ENCODE data around the gene CNOT2. TPM values are rescaled to one million over a fixed set of nuclear protein-coding genes. Genes with fewer than 3 reads are reported as not detected.

Gene CNOT2
- total and polyA plus RNA-seq, 3 donors from 2014 or later = 56.1 to 127 (median 99.1) TPM

GRCh38 chr12:70264067-70264867, 21.0 kb downstream of the CNOT2 start:
- Histone ChIP-seq H3K4me1 (no peaks in the 10 kb centered on the region), H3K27ac (no peak overlapping the region), H3K36me3 (ENCODE audit: low read depth, missing control alignments) (no peaks in the 10 kb centered on the region), H3K9me3 (no peaks in the 10 kb centered on the region), H3K4me3 (no peak overlapping the region), H3K27me3 (no peaks in the 10 kb centered on the region)
- TF ChIP-seq, protein P1, sequence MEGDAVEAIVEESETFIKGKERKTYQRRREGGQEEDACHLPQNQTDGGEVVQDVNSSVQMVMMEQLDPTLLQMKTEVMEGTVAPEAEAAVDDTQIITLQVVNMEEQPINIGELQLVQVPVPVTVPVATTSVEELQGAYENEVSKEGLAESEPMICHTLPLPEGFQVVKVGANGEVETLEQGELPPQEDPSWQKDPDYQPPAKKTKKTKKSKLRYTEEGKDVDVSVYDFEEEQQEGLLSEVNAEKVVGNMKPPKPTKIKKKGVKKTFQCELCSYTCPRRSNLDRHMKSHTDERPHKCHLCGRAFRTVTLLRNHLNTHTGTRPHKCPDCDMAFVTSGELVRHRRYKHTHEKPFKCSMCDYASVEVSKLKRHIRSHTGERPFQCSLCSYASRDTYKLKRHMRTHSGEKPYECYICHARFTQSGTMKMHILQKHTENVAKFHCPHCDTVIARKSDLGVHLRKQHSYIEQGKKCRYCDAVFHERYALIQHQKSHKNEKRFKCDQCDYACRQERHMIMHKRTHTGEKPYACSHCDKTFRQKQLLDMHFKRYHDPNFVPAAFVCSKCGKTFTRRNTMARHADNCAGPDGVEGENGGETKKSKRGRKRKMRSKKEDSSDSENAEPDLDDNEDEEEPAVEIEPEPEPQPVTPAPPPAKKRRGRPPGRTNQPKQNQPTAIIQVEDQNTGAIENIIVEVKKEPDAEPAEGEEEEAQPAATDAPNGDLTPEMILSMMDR (IDR thresholded peaks at IDR 0.05) = no peak
- TF ChIP-seq POLR2A (IDR thresholded peaks at IDR 0.05) = no peak
- WGBS, 2 donors = 89 to 90% methylated on average over 6 of the region's 6 CpGs
- no peak for DNase-seq
- intact Hi-C loops (cut with DNase I; ENCODE audit: low total_unique reads) = no loop called here

DNA sequence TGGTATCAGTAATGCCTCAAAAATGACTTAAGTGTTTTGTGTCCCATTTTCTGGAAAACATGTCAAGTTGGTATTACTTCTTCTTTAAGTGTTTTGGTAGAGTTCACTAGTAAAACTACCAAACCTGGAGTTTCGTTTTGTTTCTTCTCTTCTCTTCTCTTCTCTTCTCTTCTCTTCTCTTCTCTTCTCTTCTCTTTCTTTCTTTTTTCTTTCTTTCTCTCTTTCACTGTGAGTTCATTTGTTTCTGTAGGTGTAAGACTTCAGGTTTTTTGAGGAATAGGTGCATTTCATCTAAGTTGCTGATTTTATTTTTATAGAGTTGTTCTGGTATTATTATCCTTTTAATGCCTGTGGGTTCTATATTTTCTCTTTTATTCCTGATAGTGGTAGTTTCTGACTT, 21.9 kb downstream of the CNOT2 start:
- H3K27me3 ChIP-seq = no peaks in the 10 kb centered on the region
- intact Hi-C loops (cut with DNase I; ENCODE audit: low total_unique reads) = no loop called here
- H3K36me3 ChIP-seq (ENCODE audit: low read depth, missing control alignments) = no peaks in the 10 kb centered on the region
- no peaks in the 10 kb centered on the region for H3K9me3 ChIP-seq
- 92 to 100% methylated on average over 1 of the region's 1 CpG for WGBS, 2 donors
- TF ChIP-seq, protein P1 (IDR thresholded peaks at IDR 0.05) = no peak
- no peak overlapping the region for H3K4me3 ChIP-seq
- DNase-seq = no peak
- H3K27ac ChIP-seq = no peak overlapping the region
- H3K4me1 ChIP-seq = no peaks in the 10 kb centered on the region

- DNase-seq = no peak
Measured at GRCh38 chr12:70267550-70267949, 24.3 kb downstream of the CNOT2 start.

GRCh38 chr12:70268972-70269371, 25.7 kb downstream of the CNOT2 start:
- TF ChIP-seq POLR2A (IDR thresholded peaks at IDR 0.05) = no peak
- TF ChIP-seq, protein P1 (IDR thresholded peaks at IDR 0.05) = no peak
- WGBS, 2 donors = 43 to 52% methylated on average over 2 of the region's 2 CpGs
- Histone ChIP-seq H3K4me3 (no peak overlapping the region), H3K9me3 (no peaks in the 10 kb centered on the region), H3K27ac (no peak overlapping the region), H3K36me3 (ENCODE audit: low read depth, missing control alignments) (no peaks in the 10 kb centered on the region), H3K4me1 (no peaks in the 10 kb centered on the region), H3K27me3 (no peaks in the 10 kb centered on the region)
- intact Hi-C loops (cut with DNase I; ENCODE audit: low total_unique reads) = no loop called here
- no peak for DNase-seq

More at GRCh38 chr12:70267550-70267949, 24.3 kb downstream of the CNOT2 start:
- Histone ChIP-seq H3K4me1 (no peaks in the 10 kb centered on the region), H3K36me3 (ENCODE audit: low read depth, missing control alignments) (no peaks in the 10 kb centered on the region), H3K4me3 (no peak overlapping the region), H3K9me3 (no peaks in the 10 kb centered on the region), H3K27ac (no peak overlapping the region), H3K27me3 (no peaks in the 10 kb centered on the region)
- 88 to 90% methylated on average over 1 of the region's 1 CpG for WGBS, 2 donors
- no peak for TF ChIP-seq POLR2A (IDR thresholded peaks at IDR 0.05)
- TF ChIP-seq, protein P1 (IDR thresholded peaks at IDR 0.05) = no peak
- intact Hi-C loops (cut with DNase I; ENCODE audit: low total_unique reads) = no loop called here

- WGBS, 2 donors = 66 to 69% methylated on average over 1 of the region's 1 CpG
Measured at GRCh38 chr12:70270108-70270507, 26.9 kb downstream of the CNOT2 start.

More at GRCh38 chr12:70270108-70270507, 26.9 kb downstream of the CNOT2 start:
- no peaks in the 10 kb centered on the region for H3K4me1 ChIP-seq
- no peak overlapping the region for H3K27ac ChIP-seq
- no peak for TF ChIP-seq POLR2A (IDR thresholded peaks at IDR 0.05)
- TF ChIP-seq, protein P1 (IDR thresholded peaks at IDR 0.05) = no peak
- no peak overlapping the region for H3K4me3 ChIP-seq
- H3K9me3 ChIP-seq = no peaks in the 10 kb centered on the region
- intact Hi-C loops (cut with DNase I; ENCODE audit: low total_unique reads) = no loop called here
- no peaks in the 10 kb centered on the region for H3K36me3 ChIP-seq (ENCODE audit: low read depth, missing control alignments)
- no peak for DNase-seq
- no peaks in the 10 kb centered on the region for H3K27me3 ChIP-seq
